ENCODE results near the gene CACNA1S. TPM values are rescaled to one million over a fixed set of nuclear protein-coding genes. Genes with fewer than 3 reads are reported as not detected.

The CACNA1S gene
- total RNA-seq, 4 donors from 2014 or later: 0.07 TPM; not detected in 3

DNA sequence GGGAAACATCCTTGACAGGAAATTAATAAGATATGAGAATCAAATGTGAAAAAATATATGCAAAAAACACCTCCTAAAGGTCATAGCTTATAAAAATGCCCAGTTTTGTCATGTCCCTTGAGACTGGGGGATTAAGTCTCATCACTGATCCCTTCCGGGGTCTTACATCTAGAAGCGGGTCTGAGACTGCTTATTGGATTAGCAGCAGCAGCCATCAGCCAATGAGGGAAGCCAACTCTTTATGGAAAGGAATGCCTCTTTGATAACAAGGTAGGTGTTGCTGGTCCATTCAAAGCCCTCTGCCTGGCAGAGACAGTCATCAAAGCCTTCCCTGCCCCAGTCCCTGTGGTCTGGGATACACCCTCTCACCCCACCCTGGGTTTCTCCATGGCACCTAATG is 3.9 kb upstream of the CACNA1S start:
- no peak for DNase-seq
- intact Hi-C loops (cut with DNase I; ENCODE audit: low total_unique reads): no loop called here
- TF ChIP-seq, protein P1, sequence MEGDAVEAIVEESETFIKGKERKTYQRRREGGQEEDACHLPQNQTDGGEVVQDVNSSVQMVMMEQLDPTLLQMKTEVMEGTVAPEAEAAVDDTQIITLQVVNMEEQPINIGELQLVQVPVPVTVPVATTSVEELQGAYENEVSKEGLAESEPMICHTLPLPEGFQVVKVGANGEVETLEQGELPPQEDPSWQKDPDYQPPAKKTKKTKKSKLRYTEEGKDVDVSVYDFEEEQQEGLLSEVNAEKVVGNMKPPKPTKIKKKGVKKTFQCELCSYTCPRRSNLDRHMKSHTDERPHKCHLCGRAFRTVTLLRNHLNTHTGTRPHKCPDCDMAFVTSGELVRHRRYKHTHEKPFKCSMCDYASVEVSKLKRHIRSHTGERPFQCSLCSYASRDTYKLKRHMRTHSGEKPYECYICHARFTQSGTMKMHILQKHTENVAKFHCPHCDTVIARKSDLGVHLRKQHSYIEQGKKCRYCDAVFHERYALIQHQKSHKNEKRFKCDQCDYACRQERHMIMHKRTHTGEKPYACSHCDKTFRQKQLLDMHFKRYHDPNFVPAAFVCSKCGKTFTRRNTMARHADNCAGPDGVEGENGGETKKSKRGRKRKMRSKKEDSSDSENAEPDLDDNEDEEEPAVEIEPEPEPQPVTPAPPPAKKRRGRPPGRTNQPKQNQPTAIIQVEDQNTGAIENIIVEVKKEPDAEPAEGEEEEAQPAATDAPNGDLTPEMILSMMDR (IDR thresholded peaks at IDR 0.05): no peak
- TF ChIP-seq POLR2A (IDR thresholded peaks at IDR 0.05): no peak
- Histone ChIP-seq H3K4me1 (no peaks in the 10 kb centered on the region), H3K4me3 (no peak overlapping the region), H3K27ac (no peak overlapping the region), H3K36me3 (no peaks in the 10 kb centered on the region), H3K9me3 (no peaks in the 10 kb centered on the region), H3K27me3 (no peaks in the 10 kb centered on the region)

DNA sequence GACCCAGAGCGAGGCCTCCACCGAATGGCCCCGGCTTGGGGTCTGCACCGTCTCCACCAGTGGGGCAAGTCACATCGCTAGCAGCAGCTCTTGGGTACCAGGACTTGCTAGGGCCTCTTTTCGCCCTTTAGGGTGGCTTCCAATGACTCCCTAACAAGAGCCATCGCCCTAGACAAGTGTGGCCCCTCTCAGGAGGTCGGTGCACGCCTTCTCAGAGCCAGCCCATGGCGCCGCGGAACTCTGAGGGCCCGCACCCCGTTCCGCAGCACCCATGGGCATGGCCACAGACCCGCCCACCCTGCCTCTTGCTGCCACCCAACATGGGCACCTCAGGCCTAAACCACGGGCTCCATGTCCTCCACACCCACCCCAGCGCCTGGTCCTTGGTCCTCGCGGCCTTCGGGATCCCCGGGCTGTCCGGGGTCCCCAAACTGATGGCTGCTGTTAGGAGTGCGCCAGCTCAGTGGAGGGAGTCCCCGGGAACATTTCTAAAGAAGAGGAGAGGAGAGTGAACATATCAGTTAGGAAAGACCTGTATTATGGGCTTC is 3.2 kb upstream of the CACNA1S start:
- Histone ChIP-seq H3K36me3 (no peaks in the 10 kb centered on the region), H3K9me3 (no peaks in the 10 kb centered on the region), H3K27ac (no peak overlapping the region), H3K27me3 (no peaks in the 10 kb centered on the region), H3K4me1 (no peaks in the 10 kb centered on the region), H3K4me3 (no peak overlapping the region)
- intact Hi-C loops (cut with DNase I; ENCODE audit: low total_unique reads): no loop called here
- DNase-seq: no peak
- no peak for TF ChIP-seq POLR2A (IDR thresholded peaks at IDR 0.05)
- TF ChIP-seq, protein P1 (IDR thresholded peaks at IDR 0.05): no peak

DNA sequence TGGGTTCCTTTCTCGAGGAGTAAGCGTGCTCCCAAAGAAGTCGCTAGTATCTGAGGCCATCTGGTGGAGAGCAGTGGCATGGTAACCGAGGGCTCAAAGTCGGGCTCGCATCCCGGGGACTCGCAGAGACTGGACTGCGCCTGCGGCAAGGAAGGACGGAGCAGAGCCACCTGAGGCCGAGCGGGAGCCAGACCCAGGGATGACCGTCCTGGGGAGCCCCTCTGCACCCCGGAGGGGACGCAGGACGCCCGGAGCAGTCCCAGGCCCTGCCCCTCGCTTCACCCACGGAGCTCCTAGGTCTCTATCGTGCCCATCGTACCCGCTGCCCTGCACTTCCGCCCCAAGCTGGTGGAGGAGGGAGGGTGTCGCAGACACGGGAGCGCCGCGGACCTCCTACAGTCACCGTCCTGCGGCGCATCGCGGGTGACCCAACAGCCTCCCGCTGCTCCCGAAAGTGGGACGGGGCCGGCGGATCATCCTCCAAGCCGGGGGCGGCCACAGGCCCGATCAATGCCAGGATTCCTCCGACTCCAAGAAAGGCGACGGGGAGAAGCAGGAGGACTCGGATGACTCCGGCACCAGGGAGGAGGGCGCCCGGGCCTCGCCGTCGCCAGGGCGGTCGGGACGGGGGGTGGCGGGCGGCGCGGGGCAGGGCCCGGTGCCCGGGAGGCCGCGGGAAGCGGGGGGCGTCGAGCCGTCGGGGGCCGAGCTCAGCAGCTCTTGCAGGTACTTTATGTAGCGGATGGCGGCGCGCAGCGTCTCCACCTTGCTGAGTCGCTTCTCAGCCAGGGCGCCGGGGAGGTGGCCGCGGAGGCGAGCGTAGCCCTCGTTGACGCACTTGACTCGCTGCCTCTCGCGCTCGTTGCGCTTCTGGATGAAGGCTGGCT is 2.3 kb upstream of the CACNA1S start:
- H3K9me3 ChIP-seq: no peaks in the 10 kb centered on the region
- no peaks in the 10 kb centered on the region for H3K27me3 ChIP-seq
- intact Hi-C loops (cut with DNase I; ENCODE audit: low total_unique reads): loop anchor here (5.0 kb wide), 1 partner anchor 142 kb away; no protein-coding TSS in a partner anchor
- TF ChIP-seq POLR2A (IDR thresholded peaks at IDR 0.05): peak in 1 of 2 donors; percentile 65
- TF ChIP-seq, protein P1 (IDR thresholded peaks at IDR 0.05): peak; percentile 72 to 91 (median 84)
- no peaks in the 10 kb centered on the region for H3K36me3 ChIP-seq
- H3K4me3 ChIP-seq: peak overlapping the region; percentile 27 to 57
- DNase-seq: peak; percentile 84 to 87
- no peak overlapping the region for H3K27ac ChIP-seq
- H3K4me1 ChIP-seq: no peaks in the 10 kb centered on the region

DNA sequence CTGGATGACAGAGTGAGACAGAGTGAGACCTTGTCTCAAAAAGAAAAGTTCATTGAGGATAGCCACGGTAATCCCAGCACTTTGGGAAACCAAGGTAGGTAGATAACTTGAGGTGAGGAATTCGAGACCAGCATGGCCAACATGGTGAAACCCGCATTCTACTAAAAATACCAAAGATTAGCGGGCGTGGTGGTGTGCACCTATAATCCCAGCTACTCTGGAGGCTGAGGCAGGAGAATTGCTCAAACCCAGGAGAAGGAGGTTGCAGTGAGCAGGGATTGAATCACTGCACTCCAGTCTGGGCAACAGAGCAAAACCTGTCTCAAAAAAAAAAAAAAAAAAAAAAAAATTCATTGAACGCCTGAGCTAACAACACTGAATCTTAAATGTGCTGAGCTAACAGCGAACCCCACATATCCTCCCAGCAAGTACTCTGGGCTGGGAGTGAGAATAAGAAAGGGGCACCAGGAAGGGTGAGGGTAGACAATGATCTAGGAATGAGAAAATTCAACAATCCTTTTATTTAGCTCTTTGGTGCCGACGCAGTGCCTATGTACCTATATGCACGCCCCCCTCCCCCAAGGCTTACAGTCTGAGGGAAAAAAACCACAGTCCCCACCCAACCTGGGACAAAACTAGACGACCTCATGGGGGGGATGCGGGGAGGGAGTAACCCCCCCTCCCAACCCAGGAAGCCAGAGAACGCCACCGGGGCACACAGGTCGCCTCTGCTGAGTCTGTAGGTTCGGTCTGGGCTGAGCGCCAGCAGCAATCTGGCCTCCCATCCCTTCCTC is 1.4 kb upstream of the CACNA1S start:
- DNase-seq: no peak

More for the DNA sequence above, 1.4 kb upstream of the CACNA1S start:
- intact Hi-C loops (cut with DNase I; ENCODE audit: low total_unique reads): loop anchor here (5.0 kb wide), 1 partner anchor 141 kb away; no protein-coding TSS in a partner anchor
- Histone ChIP-seq H3K4me3 (no peak overlapping the region), H3K9me3 (no peaks in the 10 kb centered on the region), H3K27me3 (no peaks in the 10 kb centered on the region), H3K27ac (no peak overlapping the region), H3K36me3 (no peaks in the 10 kb centered on the region), H3K4me1 (no peaks in the 10 kb centered on the region)
- TF ChIP-seq, protein P1 (IDR thresholded peaks at IDR 0.05): no peak
- no peak for TF ChIP-seq POLR2A (IDR thresholded peaks at IDR 0.05)
